Endodermal cell (in vitro differentiated cells): Measurements from ENCODE around the gene TIMP2. TPM values are rescaled to one million over a fixed set of nuclear protein-coding genes. Genes with fewer than 3 reads are reported as not detected.
A peak's percentile ranks its signal among the peaks of the same experiment; 100 is the strongest.

Experiments
- DNase-seq: peaks from one replicate; pipeline ENCODE4 v3.0.0-alpha.2; 2017
- H3K27ac ChIP-seq: 2 replicates; pipeline ENCODE4 v1.5.1; 2013; ENCODE audit warnings: mild to moderate bottlenecking, low read depth, low read length, moderate library complexity
- H3K27me3 ChIP-seq: 2 replicates; pipeline ENCODE4 v1.6.1; 2013; ENCODE audit warnings: mild to moderate bottlenecking, low read length, moderate library complexity; ENCODE audit not compliant: insufficient read depth, control insufficient read depth, poor library complexity, severe bottlenecking
- H3K36me3 ChIP-seq: 2 replicates; pipeline ENCODE4 v1.7.0; 2013; ENCODE audit warnings: mild to moderate bottlenecking, low read length, moderate library complexity; ENCODE audit not compliant: control insufficient read depth, insufficient read depth
- H3K4me1 ChIP-seq: one replicate; pipeline ENCODE4 v1.7.0; 2013; ENCODE audit warnings: low read length; ENCODE audit not compliant: control insufficient read depth, insufficient read depth
- H3K4me3 ChIP-seq: 2 replicates; pipeline ENCODE4 v1.5.1; 2013; ENCODE audit warnings: mild to moderate bottlenecking, low read length, moderate library complexity
- H3K9ac ChIP-seq: 2 replicates; pipeline ENCODE4 v1.6.1; 2013; ENCODE audit warnings: mild to moderate bottlenecking, low read length, moderate library complexity; ENCODE audit not compliant: poor library complexity, severe bottlenecking; ENCODE audit errors: extremely low read depth
- H3K9me3 ChIP-seq: 2 replicates; pipeline ENCODE4 v1.6.1; 2013; ENCODE audit warnings: mild to moderate bottlenecking, low read length, moderate library complexity; ENCODE audit not compliant: control insufficient read depth
- H3K27ac Mint-ChIP-seq: 2 replicates; pipeline ENCODE4 v1.8.0; 2020; ENCODE audit warnings: mixed read lengths
- H3K27me3 Mint-ChIP-seq: 2 replicates; pipeline ENCODE4 v1.8.0; 2021; ENCODE audit warnings: mild to moderate bottlenecking, mixed read lengths; ENCODE audit not compliant: insufficient read depth
- H3K36me3 Mint-ChIP-seq: 2 replicates; pipeline ENCODE4 v1.8.0; 2020; ENCODE audit warnings: low read depth, mixed read lengths
- H3K4me1 Mint-ChIP-seq: 2 replicates; pipeline ENCODE4 v1.8.0; 2020; ENCODE audit warnings: mixed read lengths
- H3K4me3 Mint-ChIP-seq: 2 replicates; pipeline ENCODE4 v1.8.0; 2020; ENCODE audit warnings: mild to moderate bottlenecking, moderate library complexity, mixed read lengths
- H3K9me3 Mint-ChIP-seq: 2 replicates; pipeline ENCODE4 v1.8.0; 2020; ENCODE audit warnings: mild to moderate bottlenecking, mixed read lengths
- WGBS, 2 experiments: methylation state at CpG; one replicate each; pipeline versions ENCODE4 v1.1.5 to v1.1.7; 2013; ENCODE audit warnings: missing lambda C conversion rate in 2 of 2, mixed read lengths in 1 of 2; ENCODE audit not compliant: insufficient coverage in 1 of 2, insufficient read length in 1 of 2; 5-methylcytosine and 5-hydroxymethylcytosine counted together
- total RNA-seq, 2 donors: library from RNA; stranded (reverse); fragmentation: NEBNext Ultra II Directional in 1 of 2; extraction: Animal tissue kit (Norgen Biotek cat#: 25700) in 1 of 2; gene quantifications; 2 replicates in 1 of 2; 3 replicates in 1 of 2; pipeline ENCODE4 v1.2.1, GENCODE V29; 2021
- TF ChIP-seq, protein P1 (sequence below): fragments of 200-600 bp; sonication (generic); conservative IDR thresholded peaks from 2 replicates; pipeline ENCODE4 v1.5.0; 2021; ENCODE audit warnings: antibody characterized with exemption, mild to moderate bottlenecking

The TIMP2 gene
- total RNA-seq, 2 donors from 2014 or later: 36.9 to 42.7 TPM

DNA sequence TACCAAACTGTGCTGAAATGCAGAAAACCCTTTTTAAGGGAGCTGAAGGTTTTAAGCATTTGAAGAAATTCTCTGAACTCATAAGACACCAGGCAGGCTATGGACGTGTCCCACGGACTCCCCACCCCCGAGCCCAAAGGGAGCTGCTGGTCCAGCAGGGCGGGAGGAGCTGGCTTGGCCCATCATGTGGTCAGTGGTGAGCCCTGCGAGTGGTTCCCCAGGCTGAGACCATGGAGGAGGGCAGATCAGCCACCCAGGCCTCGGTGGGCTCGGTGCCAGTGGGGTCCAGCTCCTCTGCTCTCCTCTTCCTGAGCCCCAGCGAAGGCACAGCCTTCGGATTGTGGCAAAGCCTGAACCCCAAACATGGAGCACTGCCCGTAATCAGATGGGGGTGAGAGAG is 27.5 kb upstream of the TIMP2 start:
- no peaks in the 10 kb centered on the region for H3K36me3 Mint-ChIP-seq
- H3K27ac Mint-ChIP-seq: no peak overlapping the region
- H3K9me3 ChIP-seq: peaks cover 21% of the 10 kb centered on the region
- DNase-seq: no peak
- no peak overlapping the region for H3K27ac ChIP-seq
- peaks cover 19% of the 10 kb centered on the region for H3K9me3 Mint-ChIP-seq
- H3K36me3 ChIP-seq: no peaks in the 10 kb centered on the region
- TF ChIP-seq, protein P1, sequence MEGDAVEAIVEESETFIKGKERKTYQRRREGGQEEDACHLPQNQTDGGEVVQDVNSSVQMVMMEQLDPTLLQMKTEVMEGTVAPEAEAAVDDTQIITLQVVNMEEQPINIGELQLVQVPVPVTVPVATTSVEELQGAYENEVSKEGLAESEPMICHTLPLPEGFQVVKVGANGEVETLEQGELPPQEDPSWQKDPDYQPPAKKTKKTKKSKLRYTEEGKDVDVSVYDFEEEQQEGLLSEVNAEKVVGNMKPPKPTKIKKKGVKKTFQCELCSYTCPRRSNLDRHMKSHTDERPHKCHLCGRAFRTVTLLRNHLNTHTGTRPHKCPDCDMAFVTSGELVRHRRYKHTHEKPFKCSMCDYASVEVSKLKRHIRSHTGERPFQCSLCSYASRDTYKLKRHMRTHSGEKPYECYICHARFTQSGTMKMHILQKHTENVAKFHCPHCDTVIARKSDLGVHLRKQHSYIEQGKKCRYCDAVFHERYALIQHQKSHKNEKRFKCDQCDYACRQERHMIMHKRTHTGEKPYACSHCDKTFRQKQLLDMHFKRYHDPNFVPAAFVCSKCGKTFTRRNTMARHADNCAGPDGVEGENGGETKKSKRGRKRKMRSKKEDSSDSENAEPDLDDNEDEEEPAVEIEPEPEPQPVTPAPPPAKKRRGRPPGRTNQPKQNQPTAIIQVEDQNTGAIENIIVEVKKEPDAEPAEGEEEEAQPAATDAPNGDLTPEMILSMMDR: no peak
- H3K27me3 ChIP-seq: no peaks in the 10 kb centered on the region
- H3K4me1 ChIP-seq: no peaks in the 10 kb centered on the region
- peaks cover 11% of the 10 kb centered on the region for H3K4me1 Mint-ChIP-seq
- 92 to 93% methylated on average over 8 to 10 of the region's 10 CpGs for WGBS, 2 experiments
- no peak overlapping the region for H3K4me3 Mint-ChIP-seq
- no peak overlapping the region for H3K9ac ChIP-seq
- no peak overlapping the region for H3K4me3 ChIP-seq
- H3K27me3 Mint-ChIP-seq: no peaks in the 10 kb centered on the region

DNA sequence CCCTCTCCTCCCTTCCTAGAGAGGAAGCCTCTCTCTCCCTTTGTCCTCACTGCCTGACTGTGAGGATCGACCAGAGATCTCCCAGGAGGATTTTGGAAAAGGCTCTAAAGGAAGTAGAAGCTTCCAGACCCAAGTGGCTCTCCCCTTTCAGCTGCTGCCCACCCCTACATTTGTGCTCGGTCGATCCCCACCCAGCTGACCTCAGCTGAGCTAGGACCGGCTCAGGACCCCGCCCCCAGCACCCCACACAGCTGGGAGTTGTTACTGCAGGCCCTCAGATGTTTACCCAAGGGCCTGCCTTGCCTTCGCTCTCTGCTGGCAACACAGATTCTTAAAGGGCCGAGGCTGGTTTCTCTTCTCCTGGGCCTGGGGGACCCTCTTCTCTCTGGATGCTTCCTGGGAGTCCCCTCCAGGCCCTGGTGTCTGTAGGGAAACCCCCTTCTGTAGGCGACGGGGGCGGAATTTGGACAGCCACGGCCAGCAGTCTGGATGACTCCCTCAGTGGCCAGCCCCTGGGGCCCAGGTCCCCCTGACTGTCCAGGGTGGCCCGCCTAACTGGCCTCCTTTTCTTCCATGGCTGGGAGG is 26.9 kb upstream of the TIMP2 start:
- TF ChIP-seq, protein P1: no peak
- WGBS, 2 experiments: 78 to 92% methylated on average over 4 to 12 of the region's 12 CpGs
- Histone ChIP-seq H3K9me3 (peaks cover 21% of the 10 kb centered on the region), H3K27me3 (no peaks in the 10 kb centered on the region), H3K9ac (no peak overlapping the region), H3K36me3 (no peaks in the 10 kb centered on the region), H3K4me1 (no peaks in the 10 kb centered on the region), H3K27ac (no peak overlapping the region), H3K4me3 (no peak overlapping the region)
- H3K27ac Mint-ChIP-seq: peak overlapping the region; percentile 91
- H3K4me1 Mint-ChIP-seq: peaks cover 11% of the 10 kb centered on the region
- peaks cover 19% of the 10 kb centered on the region for H3K9me3 Mint-ChIP-seq
- H3K4me3 Mint-ChIP-seq: no peak overlapping the region
- no peak for DNase-seq
- H3K27me3 Mint-ChIP-seq: no peaks in the 10 kb centered on the region
- no peaks in the 10 kb centered on the region for H3K36me3 Mint-ChIP-seq

DNA sequence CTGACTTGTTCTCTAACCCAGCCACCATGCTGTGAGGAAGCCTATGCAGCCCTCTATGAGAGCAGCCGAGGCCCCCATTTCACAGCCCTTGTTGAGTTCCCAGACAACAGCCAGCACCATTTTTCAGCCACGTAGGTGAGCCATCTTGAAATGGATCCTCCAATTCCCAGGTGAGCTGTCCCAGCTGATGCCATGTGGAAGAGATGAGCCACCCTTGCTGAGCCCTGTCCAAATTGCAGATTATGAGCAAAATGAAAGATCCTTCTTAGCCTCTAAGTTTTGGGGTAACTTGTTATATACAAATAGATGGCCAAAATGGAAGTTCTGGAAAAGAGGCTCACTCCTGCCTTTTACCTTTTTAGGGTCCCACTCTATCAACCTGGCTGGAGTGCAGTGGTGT is 25.7 kb upstream of the TIMP2 start:
- no peak overlapping the region for H3K4me3 Mint-ChIP-seq
- no peaks in the 10 kb centered on the region for H3K27me3 ChIP-seq
- TF ChIP-seq, protein P1: no peak
- no peaks in the 10 kb centered on the region for H3K27me3 Mint-ChIP-seq
- no peak overlapping the region for H3K9ac ChIP-seq
- H3K36me3 Mint-ChIP-seq: no peaks in the 10 kb centered on the region
- no peaks in the 10 kb centered on the region for H3K36me3 ChIP-seq
- H3K4me1 Mint-ChIP-seq: peaks cover 11% of the 10 kb centered on the region
- H3K27ac Mint-ChIP-seq: no peak overlapping the region
- peaks cover 21% of the 10 kb centered on the region for H3K9me3 ChIP-seq
- no peak overlapping the region for H3K27ac ChIP-seq
- WGBS, 2 experiments: 88 to 90% methylated on average over 2 of the region's 2 CpGs
- H3K9me3 Mint-ChIP-seq: peaks cover 19% of the 10 kb centered on the region
- no peaks in the 10 kb centered on the region for H3K4me1 ChIP-seq
- no peak for DNase-seq
- H3K4me3 ChIP-seq: no peak overlapping the region
